ENCODE measurements around the gene MPHOSPH10.
"Not testable (repeated sequence)": the region's sequence is repeated elsewhere in the genome, so short reads cannot be mapped to it uniquely, and the experiment has no call there.

DNA sequence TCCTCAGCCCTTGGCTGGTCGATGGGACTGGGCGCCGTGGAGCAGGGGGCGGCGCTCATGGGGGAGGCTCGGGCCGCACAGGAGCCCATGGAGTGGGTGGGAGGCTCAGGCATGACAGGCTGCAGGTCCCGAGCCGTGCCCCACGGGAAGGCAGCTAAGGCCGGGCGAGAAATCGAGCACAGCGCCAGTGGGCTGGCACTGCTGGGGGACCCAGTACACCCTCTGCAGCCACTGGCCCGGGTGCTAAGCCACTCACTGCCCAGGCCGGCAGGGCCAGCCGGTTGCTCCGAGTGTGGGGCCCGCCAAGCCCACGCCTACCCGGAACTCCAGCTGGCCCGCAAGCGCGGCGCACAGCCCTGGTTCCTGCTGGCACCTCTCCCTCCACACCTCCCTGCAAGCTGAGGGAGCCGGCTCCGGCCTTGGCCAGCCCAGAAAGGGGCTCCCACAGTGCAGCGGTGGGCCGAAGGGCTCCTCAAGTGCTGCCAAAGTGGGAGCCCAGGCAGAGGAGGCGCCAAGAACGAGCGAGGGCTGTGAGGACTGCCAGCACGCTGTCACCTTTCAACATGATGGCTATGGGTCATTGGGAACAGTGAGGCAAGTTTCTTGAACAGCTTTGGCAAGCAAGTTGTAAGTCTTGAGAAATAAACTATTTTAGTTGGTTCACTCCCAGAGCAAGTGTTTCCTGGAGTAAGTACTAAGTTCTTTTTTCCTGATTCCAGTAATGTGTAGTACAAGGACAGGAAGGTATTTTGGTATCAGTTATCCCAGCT, 37.8 kb upstream of the MPHOSPH10 start:
- TF ChIP-seq, protein P1, sequence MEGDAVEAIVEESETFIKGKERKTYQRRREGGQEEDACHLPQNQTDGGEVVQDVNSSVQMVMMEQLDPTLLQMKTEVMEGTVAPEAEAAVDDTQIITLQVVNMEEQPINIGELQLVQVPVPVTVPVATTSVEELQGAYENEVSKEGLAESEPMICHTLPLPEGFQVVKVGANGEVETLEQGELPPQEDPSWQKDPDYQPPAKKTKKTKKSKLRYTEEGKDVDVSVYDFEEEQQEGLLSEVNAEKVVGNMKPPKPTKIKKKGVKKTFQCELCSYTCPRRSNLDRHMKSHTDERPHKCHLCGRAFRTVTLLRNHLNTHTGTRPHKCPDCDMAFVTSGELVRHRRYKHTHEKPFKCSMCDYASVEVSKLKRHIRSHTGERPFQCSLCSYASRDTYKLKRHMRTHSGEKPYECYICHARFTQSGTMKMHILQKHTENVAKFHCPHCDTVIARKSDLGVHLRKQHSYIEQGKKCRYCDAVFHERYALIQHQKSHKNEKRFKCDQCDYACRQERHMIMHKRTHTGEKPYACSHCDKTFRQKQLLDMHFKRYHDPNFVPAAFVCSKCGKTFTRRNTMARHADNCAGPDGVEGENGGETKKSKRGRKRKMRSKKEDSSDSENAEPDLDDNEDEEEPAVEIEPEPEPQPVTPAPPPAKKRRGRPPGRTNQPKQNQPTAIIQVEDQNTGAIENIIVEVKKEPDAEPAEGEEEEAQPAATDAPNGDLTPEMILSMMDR (IDR thresholded peaks at IDR 0.05), result not testable (repeated sequence)
- TF ChIP-seq EP300 (IDR thresholded peaks at IDR 0.05), result not testable (repeated sequence)
